ENCODE measurements around the gene SLMAP. TPM values are rescaled to one million over a fixed set of nuclear protein-coding genes. Genes with fewer than 3 reads are reported as not detected.

Gene SLMAP
- total RNA-seq, 1 donor from 2014 or later: 57.1 TPM

DNA sequence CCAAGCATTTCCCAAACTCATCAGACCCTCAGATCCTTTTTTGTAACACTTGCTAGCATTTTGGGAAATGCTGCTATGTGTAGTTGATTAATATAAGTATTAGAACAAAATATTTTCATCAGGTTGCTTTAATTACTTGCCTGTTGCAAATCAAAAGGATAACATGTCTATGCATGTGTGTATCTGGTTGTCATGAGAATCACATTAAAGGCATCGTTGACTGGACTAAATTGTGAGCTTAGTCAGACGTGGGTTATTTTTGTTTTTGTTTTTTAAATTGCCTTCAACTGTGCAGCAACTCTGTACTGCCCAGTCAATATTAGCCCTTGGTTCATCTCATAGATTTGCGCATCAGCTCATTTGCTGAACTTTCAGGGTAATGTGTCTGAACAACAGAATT lies 81.6 kb downstream of the SLMAP start:
- Mint-ChIP-seq H3K27ac (no peak overlapping the region), H3K4me1 (peaks cover 6% of the 10 kb centered on the region), H3K36me3 (ENCODE audit: low read depth) (peaks cover 13% of the 10 kb centered on the region), H3K27me3 (no peaks in the 10 kb centered on the region), H3K9me3 (no peaks in the 10 kb centered on the region), H3K4me3 (no peak overlapping the region)
- ChIA-PET POLR2A (interaction anchor here (0.5 kb wide), 1 partner anchor 1209 kb away, joined by 10 read pairs; no protein-coding TSS in a partner anchor), CTCF (no interaction called here)
- ATAC-seq (ENCODE audit: low read depth) (no peak), DNase-seq (no peak)
- intact Hi-C loops (cut with micrococcal nuclease): no loop called here
- TF ChIP-seq CTCF (IDR thresholded peaks at IDR 0.05): no peak

- POLR2A ChIA-PET: no interaction called here
Observed at GRCh38 chr3:57838627-57839026, 82.5 kb downstream of the SLMAP start.

DNA sequence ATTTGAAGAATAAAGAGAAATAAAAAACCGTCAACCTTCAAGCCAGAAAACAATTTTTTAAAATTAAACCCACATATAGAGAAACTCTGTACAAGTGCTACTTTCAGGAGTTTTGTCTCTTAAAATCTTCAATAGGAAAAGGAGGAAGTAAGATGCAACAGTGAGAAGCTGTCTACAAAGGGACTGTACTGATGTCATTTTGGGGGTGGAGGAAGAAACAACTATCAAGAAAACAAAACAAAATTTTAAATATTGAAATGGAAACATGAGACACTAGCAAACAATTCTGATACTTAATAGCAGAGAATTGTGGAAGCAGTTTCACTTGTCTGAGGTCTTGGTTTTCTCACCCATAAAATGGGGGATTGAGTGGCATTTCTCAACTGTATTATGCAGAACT lies 84.4 kb downstream of the SLMAP start:
- ChIA-PET CTCF (no interaction called here), POLR2A (no interaction called here)
- ATAC-seq (ENCODE audit: low read depth) (no peak), DNase-seq (no peak)
- H3K4me1 Mint-ChIP-seq: peaks cover 6% of the 10 kb centered on the region
- H3K27ac Mint-ChIP-seq: no peak overlapping the region
- H3K4me3 Mint-ChIP-seq: no peak overlapping the region
- no peaks in the 10 kb centered on the region for H3K27me3 Mint-ChIP-seq
- no peaks in the 10 kb centered on the region for H3K9me3 Mint-ChIP-seq
- TF ChIP-seq CTCF (IDR thresholded peaks at IDR 0.05): no peak
- H3K36me3 Mint-ChIP-seq (ENCODE audit: low read depth): peaks cover 14% of the 10 kb centered on the region
- intact Hi-C loops (cut with micrococcal nuclease): no loop called here

More at GRCh38 chr3:57838627-57839026, 82.5 kb downstream of the SLMAP start:
- Mint-ChIP-seq H3K27ac (no peak overlapping the region), H3K9me3 (no peaks in the 10 kb centered on the region), H3K27me3 (no peaks in the 10 kb centered on the region), H3K4me3 (no peak overlapping the region), H3K4me1 (peaks cover 6% of the 10 kb centered on the region), H3K36me3 (ENCODE audit: low read depth) (peaks cover 9% of the 10 kb centered on the region)
- CTCF ChIA-PET: no interaction called here
- no peak for ATAC-seq (ENCODE audit: low read depth)
- intact Hi-C loops (cut with micrococcal nuclease): no loop called here
- DNase-seq: no peak
- no peak for TF ChIP-seq CTCF (IDR thresholded peaks at IDR 0.05)

DNA sequence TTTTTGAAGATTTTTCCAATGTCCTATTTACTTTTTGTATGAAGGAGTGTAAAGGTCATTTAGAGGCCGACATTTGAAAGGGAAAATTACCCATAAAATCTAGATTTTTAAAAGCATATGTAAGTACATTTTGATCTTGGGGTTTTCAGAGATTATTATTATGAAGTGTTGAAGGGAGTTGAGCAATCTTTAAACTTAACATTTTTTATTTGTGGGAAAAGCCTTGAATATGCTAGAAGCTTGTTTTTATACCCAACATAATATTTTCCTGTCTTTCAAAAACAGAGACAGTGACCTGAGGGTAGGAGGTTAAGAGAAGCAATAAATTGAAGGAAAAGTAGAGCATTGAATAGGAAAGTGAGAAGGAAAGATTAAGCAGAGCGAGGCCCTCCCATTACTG lies 85.7 kb downstream of the SLMAP start:
- H3K27me3 Mint-ChIP-seq: no peaks in the 10 kb centered on the region
- H3K9me3 Mint-ChIP-seq: no peaks in the 10 kb centered on the region
- peak overlapping the region; percentile 24 for H3K27ac Mint-ChIP-seq
- no peak for ATAC-seq (ENCODE audit: low read depth)
- intact Hi-C loops (cut with micrococcal nuclease): no loop called here
- POLR2A ChIA-PET: no interaction called here
- DNase-seq: no peak
- peaks cover 6% of the 10 kb centered on the region for H3K4me1 Mint-ChIP-seq
- TF ChIP-seq CTCF (IDR thresholded peaks at IDR 0.05): no peak
- no peak overlapping the region for H3K4me3 Mint-ChIP-seq
- CTCF ChIA-PET: no interaction called here
- H3K36me3 Mint-ChIP-seq (ENCODE audit: low read depth): peaks cover 18% of the 10 kb centered on the region

DNA sequence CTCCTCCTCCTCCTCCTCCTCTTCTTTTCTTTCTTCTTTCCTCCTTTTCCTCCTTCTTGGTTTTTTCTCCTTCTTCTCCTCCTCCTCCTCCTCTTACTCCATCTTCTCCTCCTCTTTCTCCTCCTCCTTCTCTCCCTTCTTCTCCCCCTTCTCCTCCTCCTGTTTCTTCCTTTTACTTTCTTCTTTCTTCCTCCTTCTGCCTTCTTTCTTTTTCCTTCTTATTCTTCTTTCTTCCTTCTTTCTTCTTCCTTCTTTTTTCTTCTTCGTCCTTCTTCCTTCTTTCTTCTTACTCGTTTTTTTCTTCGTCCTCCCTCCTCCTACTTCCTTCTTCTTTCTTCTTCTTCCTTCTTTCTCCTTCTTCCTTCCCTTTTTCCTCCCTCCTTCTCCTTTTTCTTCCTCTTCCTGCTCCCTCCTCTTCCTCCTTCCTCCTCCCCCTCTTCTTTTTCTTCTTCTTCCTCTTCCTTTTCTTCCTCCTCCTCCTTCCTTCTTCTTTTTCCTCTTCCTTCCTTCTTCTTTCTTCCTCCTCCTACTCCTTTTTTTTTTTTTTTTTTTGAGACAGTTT lies 92.1 kb downstream of the SLMAP start:
- H3K4me3 Mint-ChIP-seq: no peak overlapping the region
- no peak for TF ChIP-seq CTCF (IDR thresholded peaks at IDR 0.05)
- no peaks in the 10 kb centered on the region for H3K27me3 Mint-ChIP-seq
- H3K36me3 Mint-ChIP-seq (ENCODE audit: low read depth): peaks cover 28% of the 10 kb centered on the region
- no peaks in the 10 kb centered on the region for H3K9me3 Mint-ChIP-seq
- intact Hi-C loops (cut with micrococcal nuclease): no loop called here
- DNase-seq: no peak
- no peaks in the 10 kb centered on the region for H3K4me1 Mint-ChIP-seq
- no peak for ATAC-seq (ENCODE audit: low read depth)
- no peak overlapping the region for H3K27ac Mint-ChIP-seq
- ChIA-PET CTCF (no interaction called here), POLR2A (interaction anchor here (0.6 kb wide), 1 partner anchor 82 kb away, joined by 4 read pairs; no protein-coding TSS in a partner anchor)

Data from activated B cell treated with CpG ODN at 0.5 μM for 24 hours (primary cell).